Transverse colon (tissue), 3 donors: Measurements from ENCODE around the gene ART1.

Experiments used
- POLR2A ChIP-seq: fragments of 450-650 bp; IDR thresholded peaks from one replicate; pipeline ENCODE4 v1.6.1; 2016; ENCODE audit warnings: antibody characterized with exemption, mild to moderate bottlenecking, moderate library complexity
- TF ChIP-seq, protein P1 (sequence below), 5 experiments: fragments of 200-600 bp in 3 of 5; fragments of 450-650 bp in 2 of 5; sonication (generic) in 3 of 5; IDR thresholded peaks; 1 replicate in 2 of 5; 2 replicates in 3 of 5; pipeline ENCODE4 v1.5.1; 2016 to 2017; ENCODE audit warnings: antibody characterized with exemption in 5 of 5, inconsistent platforms in 3 of 5, mild to moderate bottlenecking in 2 of 5, moderate library complexity in 1 of 5

DNA sequence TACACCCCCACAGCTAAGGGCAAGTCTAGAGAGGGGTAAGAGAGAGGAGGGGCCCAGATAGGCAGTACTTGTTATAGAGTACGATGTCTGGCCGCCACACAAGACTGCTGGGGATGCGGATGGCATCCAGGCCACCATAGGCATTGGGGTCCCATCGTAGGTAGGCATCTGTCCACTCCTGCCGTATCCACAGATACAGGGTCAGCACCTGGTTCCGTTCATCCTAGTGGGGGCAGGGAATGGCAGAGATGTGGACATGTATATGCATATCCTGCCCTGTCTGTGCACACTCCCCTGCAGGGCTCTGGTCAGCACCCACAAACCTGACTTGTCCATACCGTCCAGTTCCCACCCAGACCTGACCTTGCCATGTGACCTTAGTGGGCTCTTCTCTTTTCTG, 24.2 kb downstream of the ART1 start:
- TF ChIP-seq POLR2A, result no peak
- TF ChIP-seq, protein P1, sequence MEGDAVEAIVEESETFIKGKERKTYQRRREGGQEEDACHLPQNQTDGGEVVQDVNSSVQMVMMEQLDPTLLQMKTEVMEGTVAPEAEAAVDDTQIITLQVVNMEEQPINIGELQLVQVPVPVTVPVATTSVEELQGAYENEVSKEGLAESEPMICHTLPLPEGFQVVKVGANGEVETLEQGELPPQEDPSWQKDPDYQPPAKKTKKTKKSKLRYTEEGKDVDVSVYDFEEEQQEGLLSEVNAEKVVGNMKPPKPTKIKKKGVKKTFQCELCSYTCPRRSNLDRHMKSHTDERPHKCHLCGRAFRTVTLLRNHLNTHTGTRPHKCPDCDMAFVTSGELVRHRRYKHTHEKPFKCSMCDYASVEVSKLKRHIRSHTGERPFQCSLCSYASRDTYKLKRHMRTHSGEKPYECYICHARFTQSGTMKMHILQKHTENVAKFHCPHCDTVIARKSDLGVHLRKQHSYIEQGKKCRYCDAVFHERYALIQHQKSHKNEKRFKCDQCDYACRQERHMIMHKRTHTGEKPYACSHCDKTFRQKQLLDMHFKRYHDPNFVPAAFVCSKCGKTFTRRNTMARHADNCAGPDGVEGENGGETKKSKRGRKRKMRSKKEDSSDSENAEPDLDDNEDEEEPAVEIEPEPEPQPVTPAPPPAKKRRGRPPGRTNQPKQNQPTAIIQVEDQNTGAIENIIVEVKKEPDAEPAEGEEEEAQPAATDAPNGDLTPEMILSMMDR (IDR thresholded peaks at IDR 0.05), result no peak
